C4-2B (cell line): ENCODE measurements around the gene HDAC4.

Source experiments
- CTCF ChIP-seq: fragments of 450-650 bp; conservative IDR thresholded peaks from 2 replicates; pipeline ENCODE4 v1.5.1; 2017; ENCODE audit warnings: mild to moderate bottlenecking
- ZFX ChIP-seq: fragments of 450-650 bp; IDR thresholded peaks from 2 replicates; pipeline ENCODE4 v1.6.1; 2017

- TF ChIP-seq CTCF (no peak), ZFX (no peak)
Measured at GRCh38 chr2:239012936-239013677, 387.7 kb downstream of the HDAC4 start.
